NCI-H1048 (cell line): Measurements from ENCODE around the gene ZNF282.
"Not testable (repeated sequence)": the region's sequence is repeated elsewhere in the genome, so short reads cannot be mapped to it uniquely, and the experiment has no call there.

Source experiments
- DNase-seq: peaks from one replicate; lab custom pipeline; 2025; lab: John Stamatoyannopoulos, UW

Gene ZNF282

GRCh38 chr7:149225106-149225505 is 29.8 kb downstream of the ZNF282 start:
- no peak for DNase-seq

GRCh38 chr7:149225656-149226055 is 30.3 kb downstream of the ZNF282 start:
- DNase-seq: no peak

- DNase-seq: not testable (repeated sequence)
Measured at GRCh38 chr7:149226366-149226765, 31.0 kb downstream of the ZNF282 start.

- DNase-seq: no peak
Measured at GRCh38 chr7:149226840-149227494, 31.6 kb downstream of the ZNF282 start.

- no peak for DNase-seq
Measured at GRCh38 chr7:149228831-149229471, 33.6 kb downstream of the ZNF282 start.

GRCh38 chr7:149229526-149229925 is 34.2 kb downstream of the ZNF282 start:
- DNase-seq: no peak

GRCh38 chr7:149232362-149232761 is 37.0 kb downstream of the ZNF282 start:
- DNase-seq: no peak

- not testable (repeated sequence) for DNase-seq
Measured at GRCh38 chr7:149233655-149234204, 38.4 kb downstream of the ZNF282 start.

GRCh38 chr7:149237502-149237901 is 42.2 kb downstream of the ZNF282 start:
- DNase-seq: no peak

GRCh38 chr7:149238051-149238450 is 42.7 kb downstream of the ZNF282 start:
- DNase-seq: no peak

GRCh38 chr7:149239345-149240143 is 44.2 kb downstream of the ZNF282 start, which contains the start of gene ZNF212:
ZNF212 (plus strand) TSS chr7:149239651; CDS start chr7:149239779, 128 bp downstream.
- peak; percentile 80 for DNase-seq

- no peak for DNase-seq
Measured at GRCh38 chr7:149240637-149241036, 45.3 kb downstream of the ZNF282 start.

GRCh38 chr7:149241696-149242095 is 46.4 kb downstream of the ZNF282 start:
- DNase-seq: no peak

GRCh38 chr7:149245244-149245643 is 49.9 kb downstream of the ZNF282 start:
- DNase-seq: no peak

GRCh38 chr7:149245744-149246143 is 50.4 kb downstream of the ZNF282 start:
- DNase-seq: no peak

- DNase-seq: no peak
Measured at GRCh38 chr7:149248777-149249176, 53.4 kb downstream of the ZNF282 start.

GRCh38 chr7:149250151-149250550 is 54.8 kb downstream of the ZNF282 start:
- not testable (repeated sequence) for DNase-seq

- not testable (repeated sequence) for DNase-seq
Measured at GRCh38 chr7:149251518-149251917, 56.2 kb downstream of the ZNF282 start.

GRCh38 chr7:149252378-149252777 is 57.0 kb downstream of the ZNF282 start:
- no peak for DNase-seq

- DNase-seq: no peak
Measured at GRCh38 chr7:149253665-149254064, 58.3 kb downstream of the ZNF282 start.

- DNase-seq: no peak
Measured at GRCh38 chr7:149254181-149254858, 59.0 kb downstream of the ZNF282 start.

GRCh38 chr7:149255174-149255573 is 59.8 kb downstream of the ZNF282 start:
- no peak for DNase-seq
